GM19043 (cell line): ENCODE data around the gene NUP54.

Experiments used
- ATAC-seq: cut with Tn5 transposase; IDR thresholded peaks from one replicate; pipeline ENCODE4 v1.9.1; 2021; ENCODE audit warnings: low read depth; ENCODE audit not compliant: unreplicated experiment

NUP54 gene

GRCh38 chr4:76148142-76148865 lies at the start of gene NUP54:
NUP54 (minus strand) TSS chr4:76148397; CDS start chr4:76148374, 23 bp downstream.
- peak; percentile 99 for ATAC-seq

GRCh38 chr4:76197031-76197743 lies 49.0 kb upstream of the NUP54 start:
- no peak for ATAC-seq

- ATAC-seq: no peak
Observed at GRCh38 chr4:76196376-76196775, 48.2 kb upstream of the NUP54 start.

- no peak for ATAC-seq
Observed at GRCh38 chr4:76195326-76195725, 47.1 kb upstream of the NUP54 start.

GRCh38 chr4:76194325-76194724 lies 46.1 kb upstream of the NUP54 start:
- no peak for ATAC-seq

GRCh38 chr4:76192236-76192635 lies 44.0 kb upstream of the NUP54 start:
- no peak for ATAC-seq

- ATAC-seq: no peak
Observed at GRCh38 chr4:76188557-76188956, 40.4 kb upstream of the NUP54 start.

- no peak for ATAC-seq
Observed at GRCh38 chr4:76188149-76188548, 40.0 kb upstream of the NUP54 start.

- ATAC-seq: no peak
Observed at GRCh38 chr4:76187152-76187551, 39.0 kb upstream of the NUP54 start.

- ATAC-seq: no peak
Observed at GRCh38 chr4:76182463-76182862, 34.3 kb upstream of the NUP54 start.

- ATAC-seq: peak; percentile 84
Observed at GRCh38 chr4:76179398-76180318, 31.5 kb upstream of the NUP54 start.

- ATAC-seq: no peak
Observed at GRCh38 chr4:76178296-76178695, 30.1 kb upstream of the NUP54 start.

- no peak for ATAC-seq
Observed at GRCh38 chr4:76177709-76178108, 29.5 kb upstream of the NUP54 start.

- ATAC-seq: no peak
Observed at GRCh38 chr4:76175336-76175735, 27.1 kb upstream of the NUP54 start.

GRCh38 chr4:76174216-76174615 lies 26.0 kb upstream of the NUP54 start:
- ATAC-seq: no peak

GRCh38 chr4:76168688-76169087 lies 20.5 kb upstream of the NUP54 start:
- ATAC-seq: no peak

- ATAC-seq: no peak
Observed at GRCh38 chr4:76166480-76166879, 18.3 kb upstream of the NUP54 start.

- ATAC-seq: no peak
Observed at GRCh38 chr4:76160355-76160754, 12.2 kb upstream of the NUP54 start.

- no peak for ATAC-seq
Observed at GRCh38 chr4:76156635-76157034, 8.4 kb upstream of the NUP54 start.

GRCh38 chr4:76155979-76156378 lies 7.8 kb upstream of the NUP54 start:
- no peak for ATAC-seq

- ATAC-seq: no peak
Observed at GRCh38 chr4:76153356-76153755, 5.2 kb upstream of the NUP54 start.
